GM23248 (cell line): ENCODE data around the gene HIF1AN. TPM values are rescaled to one million over a fixed set of nuclear protein-coding genes. Genes with fewer than 3 reads are reported as not detected.

ENCODE experiments used
- DNase-seq: peaks from one replicate; pipeline ENCODE4 v3.0.0-alpha.2; 2015
- H2AFZ ChIP-seq: fragments of 200-600 bp; sonication (generic); 2 replicates; pipeline ENCODE4 v1.6.1; 2016; ENCODE audit warnings: antibody characterized with exemption
- H3F3A ChIP-seq: fragments of 200-600 bp; sonication (generic); 2 replicates; pipeline ENCODE4 v1.6.1; 2016; ENCODE audit warnings: mild to moderate bottlenecking, antibody characterized with exemption, mixed run types; ENCODE audit not compliant: insufficient read depth
- H3K27ac ChIP-seq: fragments of 200-600 bp; sonication (generic); 2 replicates; pipeline ENCODE4 v1.5.1; 2016; ENCODE audit warnings: mild to moderate bottlenecking
- H3K27me3 ChIP-seq: fragments of 200-600 bp; sonication (generic); replicated peaks from 2 replicates; pipeline ENCODE4 v1.6.1; 2016; ENCODE audit warnings: mild to moderate bottlenecking; ENCODE audit not compliant: insufficient read depth
- H3K36me3 ChIP-seq: fragments of 200-600 bp; sonication (generic); 2 replicates; pipeline ENCODE4 v1.6.1; 2016; ENCODE audit warnings: low read depth, mild to moderate bottlenecking
- H3K4me1 ChIP-seq: fragments of 200-600 bp; sonication (generic); 2 replicates; pipeline ENCODE4 v1.6.1; 2016; ENCODE audit warnings: mild to moderate bottlenecking; ENCODE audit not compliant: insufficient read depth
- H3K4me2 ChIP-seq: fragments of 200-600 bp; sonication (generic); one replicate; pipeline ENCODE4 v1.6.1; 2016; ENCODE audit warnings: mild to moderate bottlenecking; ENCODE audit not compliant: unreplicated experiment
- H3K4me3 ChIP-seq: fragments of 200-600 bp; sonication (generic); 2 replicates; pipeline ENCODE4 v1.5.1; 2016; ENCODE audit warnings: mild to moderate bottlenecking
- H3K79me2 ChIP-seq: fragments of 200-600 bp; sonication (generic); 2 replicates; pipeline ENCODE4 v1.6.1; 2016; ENCODE audit warnings: mild to moderate bottlenecking; ENCODE audit not compliant: insufficient read depth
- H3K9ac ChIP-seq: fragments of 200-600 bp; sonication (generic); 2 replicates; pipeline ENCODE4 v1.6.1; 2016; ENCODE audit warnings: mild to moderate bottlenecking
- H3K9me2 ChIP-seq: fragments of 200-600 bp; sonication (generic); 2 replicates; pipeline ENCODE4 v1.6.1; 2016; ENCODE audit warnings: mixed run types, mild to moderate bottlenecking, moderate library complexity; ENCODE audit not compliant: insufficient read depth
- H3K9me3 ChIP-seq: fragments of 200-600 bp; sonication (generic); one replicate; pipeline ENCODE4 v1.6.1; 2017; ENCODE audit warnings: low read depth
- H4K20me1 ChIP-seq: fragments of 200-600 bp; sonication (generic); 2 replicates; pipeline ENCODE4 v1.6.0; 2016; ENCODE audit not compliant: insufficient read depth
- EZH2 ChIP-seq: fragments of 200-600 bp; sonication (generic); IDR thresholded peaks from 2 replicates; pipeline ENCODE4 v1.6.1; 2018; ENCODE audit warnings: antibody characterized with exemption, mild to moderate bottlenecking; ENCODE audit not compliant: insufficient read depth, poor library complexity, severe bottlenecking
- EZH2phosphoT487 ChIP-seq: fragments of 200-600 bp; sonication (generic); IDR thresholded peaks from 2 replicates; pipeline ENCODE4 v1.6.1; 2018; ENCODE audit warnings: antibody characterized with exemption, moderate library complexity, mild to moderate bottlenecking, low read depth; ENCODE audit not compliant: insufficient read depth
- WGBS, 2 experiments: methylation state at CpG; one replicate each; pipeline ENCODE4 v1.1.6; 2015 to 2017; ENCODE audit warnings: low lambda C conversion rate in 2 of 2, low coverage in 1 of 2; ENCODE audit errors: missing lambda C conversion rate in 2 of 2; 5-methylcytosine and 5-hydroxymethylcytosine counted together
- in situ Hi-C: fragments of 300-500 bp; cut with MboI; formaldehyde crosslinking; loops from 2 replicates; pipeline ENCODE4 v1.15.0; 2020
- polyA plus RNA-seq: library from polyadenylated mRNA; unstranded; fragments of >200 nt; fragmentation: Nextera tagmentation; extraction: Ambion mirVana; gene quantifications from 2 replicates; pipeline ENCODE4 v1.2.1, GENCODE V29; 2016
- total RNA-seq: library from RNA; depleted of rRNA; stranded (reverse); fragments of >200 nt; shearing (Covaris generic); gene quantifications from 2 replicates; pipeline ENCODE4 v1.2.3, GENCODE V29; 2014

The HIF1AN gene
- total and polyA plus RNA-seq, 2 experiments from 2014 or later: 9.8 to 35.2 TPM

GRCh38 chr10:100508691-100509150, 27.0 kb upstream of the HIF1AN start:
- Histone ChIP-seq H3F3A (peaks cover 21% of the 10 kb centered on the region), H3K36me3 (no peaks in the 10 kb centered on the region), H4K20me1 (no peaks in the 10 kb centered on the region), H3K27ac (no peak overlapping the region), H3K9ac (no peak overlapping the region), H3K9me3 (no peaks in the 10 kb centered on the region), H3K4me3 (no peak overlapping the region), H3K79me2 (no peaks in the 10 kb centered on the region), H3K27me3 (no peaks in the 10 kb centered on the region), H3K4me1 (peaks cover 24% of the 10 kb centered on the region), H3K4me2 (no peak overlapping the region), H3K9me2 (no peaks in the 10 kb centered on the region), H2AFZ (no peak overlapping the region)
- in situ Hi-C loops: no loop called here
- DNase-seq: peak; percentile 67
- 39 to 43% methylated on average over 3 of the region's 3 CpGs for WGBS, 2 experiments
- TF ChIP-seq EZH2: no peak
- no peak for TF ChIP-seq EZH2phosphoT487

GRCh38 chr10:100509241-100509840, 26.4 kb upstream of the HIF1AN start:
- H3K9me2 ChIP-seq: no peaks in the 10 kb centered on the region
- no peak for DNase-seq
- no peak for TF ChIP-seq EZH2phosphoT487
- TF ChIP-seq EZH2: no peak
- no peaks in the 10 kb centered on the region for H3K79me2 ChIP-seq
- WGBS, 2 experiments: 77 to 82% methylated on average over 8 of the region's 8 CpGs
- no peak overlapping the region for H3K4me2 ChIP-seq
- in situ Hi-C loops: no loop called here
- H3K4me1 ChIP-seq: peaks cover 18% of the 10 kb centered on the region
- H3K9ac ChIP-seq: no peak overlapping the region
- H3K4me3 ChIP-seq: no peak overlapping the region
- no peaks in the 10 kb centered on the region for H3K27me3 ChIP-seq
- peaks cover 15% of the 10 kb centered on the region for H3F3A ChIP-seq
- no peak overlapping the region for H3K27ac ChIP-seq
- no peaks in the 10 kb centered on the region for H3K36me3 ChIP-seq
- H4K20me1 ChIP-seq: no peaks in the 10 kb centered on the region
- H2AFZ ChIP-seq: no peak overlapping the region
- no peaks in the 10 kb centered on the region for H3K9me3 ChIP-seq

- Histone ChIP-seq H3K27me3 (no peaks in the 10 kb centered on the region), H3K27ac (no peak overlapping the region), H4K20me1 (no peaks in the 10 kb centered on the region), H3K9me3 (no peaks in the 10 kb centered on the region), H3K4me3 (no peak overlapping the region), H2AFZ (no peak overlapping the region), H3K9ac (no peak overlapping the region), H3K4me2 (no peak overlapping the region), H3K9me2 (no peaks in the 10 kb centered on the region), H3K79me2 (no peaks in the 10 kb centered on the region), H3F3A (peaks cover 14% of the 10 kb centered on the region), H3K36me3 (no peaks in the 10 kb centered on the region), H3K4me1 (peaks cover 15% of the 10 kb centered on the region)
- no peak for TF ChIP-seq EZH2
- TF ChIP-seq EZH2phosphoT487: no peak
- in situ Hi-C loops: loop anchor here (10.0 kb wide), 1 partner anchor 166 kb away; the partner anchor contains the start of gene SCD
- DNase-seq: no peak
- 91 to 94% methylated on average over 7 of the region's 7 CpGs for WGBS, 2 experiments
Observed at GRCh38 chr10:100510533-100511308, 25.0 kb upstream of the HIF1AN start.

- Histone ChIP-seq H3K9me2 (no peaks in the 10 kb centered on the region), H2AFZ (no peak overlapping the region), H3K36me3 (no peaks in the 10 kb centered on the region), H3K9ac (no peak overlapping the region), H3K4me2 (no peak overlapping the region), H3K4me3 (no peak overlapping the region), H3K27me3 (no peaks in the 10 kb centered on the region), H3K4me1 (peaks cover 16% of the 10 kb centered on the region), H3K79me2 (no peaks in the 10 kb centered on the region), H3K9me3 (no peaks in the 10 kb centered on the region), H4K20me1 (no peaks in the 10 kb centered on the region), H3F3A (peaks cover 7% of the 10 kb centered on the region), H3K27ac (no peak overlapping the region)
- in situ Hi-C loops: loop anchor here (10.0 kb wide), 1 partner anchor 171 kb away; the partner anchor contains the start of gene SCD
- DNase-seq: no peak
- TF ChIP-seq EZH2 (no peak), EZH2phosphoT487 (no peak)
- 87 to 91% methylated on average over 3 of the region's 3 CpGs for WGBS, 2 experiments
Observed at GRCh38 chr10:100515612-100516011, 20.1 kb upstream of the HIF1AN start.
